Memory B cell (primary cell): ENCODE data around the gene VEGFA.

Experiments
- ATAC-seq: fragments of 150-1000 bp; cut with Tn5 transposase; 2 replicates; pipeline ENCODE4 v1.10.0; 2021; ENCODE audit warnings: low read depth, mild to moderate bottlenecking, moderate library complexity
- DNase-seq, 2 donors: peaks; one replicate each; pipeline ENCODE4 v3.0.0; 2022; ENCODE audit warnings: low spot score in 2 of 2
- H3K27ac Mint-ChIP-seq: one replicate; pipeline ENCODE4 v1.8.0; 2022; ENCODE audit warnings: mild to moderate bottlenecking, moderate library complexity, mixed read lengths
- H3K27me3 Mint-ChIP-seq: one replicate; pipeline ENCODE4 v1.8.0; 2022; ENCODE audit warnings: mixed read lengths
- H3K36me3 Mint-ChIP-seq: one replicate; pipeline ENCODE4 v1.8.0; 2022; ENCODE audit warnings: mild to moderate bottlenecking, mixed read lengths
- H3K4me1 Mint-ChIP-seq: one replicate; pipeline ENCODE4 v1.8.0; 2022; ENCODE audit warnings: mixed read lengths
- H3K4me3 Mint-ChIP-seq: one replicate; pipeline ENCODE4 v1.8.0; 2022; ENCODE audit warnings: mild to moderate bottlenecking, moderate library complexity, mixed read lengths
- H3K9me3 Mint-ChIP-seq: one replicate; pipeline ENCODE4 v1.8.0; 2022; ENCODE audit warnings: mixed read lengths

VEGFA gene

DNA sequence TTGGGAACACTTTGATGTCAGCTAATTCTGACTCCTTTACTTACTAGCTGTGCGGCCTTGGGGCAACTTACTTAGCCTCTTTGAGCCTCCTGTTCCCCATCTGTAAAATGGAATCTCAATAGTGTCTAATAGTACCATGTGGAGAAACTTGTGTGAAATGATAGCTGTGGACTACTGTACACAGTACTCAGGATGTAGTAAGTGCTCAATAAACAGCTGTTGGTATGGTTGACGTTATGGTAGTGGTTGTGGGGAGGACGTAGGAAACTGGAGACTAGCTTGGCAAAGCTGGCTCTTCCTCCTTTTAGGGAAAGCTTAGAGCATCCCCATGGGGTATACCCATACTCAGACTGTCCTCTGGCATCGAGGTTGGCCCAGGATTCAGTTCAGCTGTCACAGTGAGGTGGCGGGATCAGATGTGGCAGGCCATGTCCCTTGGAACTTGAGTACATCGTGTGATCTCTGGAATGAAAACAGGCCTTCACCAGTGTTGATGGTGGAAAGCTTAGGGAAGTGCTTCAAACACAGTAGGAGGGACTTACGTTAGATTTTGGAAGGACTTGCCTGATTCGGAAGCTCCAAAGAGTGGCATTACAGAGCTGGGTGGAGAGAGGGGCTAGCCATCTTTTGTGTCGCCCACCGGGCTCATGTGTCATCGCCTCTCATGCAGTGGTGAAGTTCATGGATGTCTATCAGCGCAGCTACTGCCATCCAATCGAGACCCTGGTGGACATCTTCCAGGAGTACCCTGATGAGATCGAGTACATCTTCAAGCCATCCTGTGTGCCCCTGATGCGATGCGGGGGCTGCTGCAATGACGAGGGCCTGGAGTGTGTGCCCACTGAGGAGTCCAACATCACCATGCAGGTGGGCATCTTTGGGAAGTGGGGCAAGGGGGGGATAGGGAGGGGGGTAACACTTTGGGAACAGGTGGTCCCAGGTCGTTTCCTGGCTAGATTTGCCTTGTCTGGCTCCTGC, 7.1 kb downstream of the VEGFA start:
- Mint-ChIP-seq H3K27ac (no peak overlapping the region), H3K4me1 (peaks cover 27% of the 10 kb centered on the region), H3K4me3 (no peak overlapping the region), H3K36me3 (no peaks in the 10 kb centered on the region), H3K27me3 (peaks cover 6% of the 10 kb centered on the region), H3K9me3 (no peaks in the 10 kb centered on the region)
- DNase-seq, result no peak
- no peak for ATAC-seq

DNA sequence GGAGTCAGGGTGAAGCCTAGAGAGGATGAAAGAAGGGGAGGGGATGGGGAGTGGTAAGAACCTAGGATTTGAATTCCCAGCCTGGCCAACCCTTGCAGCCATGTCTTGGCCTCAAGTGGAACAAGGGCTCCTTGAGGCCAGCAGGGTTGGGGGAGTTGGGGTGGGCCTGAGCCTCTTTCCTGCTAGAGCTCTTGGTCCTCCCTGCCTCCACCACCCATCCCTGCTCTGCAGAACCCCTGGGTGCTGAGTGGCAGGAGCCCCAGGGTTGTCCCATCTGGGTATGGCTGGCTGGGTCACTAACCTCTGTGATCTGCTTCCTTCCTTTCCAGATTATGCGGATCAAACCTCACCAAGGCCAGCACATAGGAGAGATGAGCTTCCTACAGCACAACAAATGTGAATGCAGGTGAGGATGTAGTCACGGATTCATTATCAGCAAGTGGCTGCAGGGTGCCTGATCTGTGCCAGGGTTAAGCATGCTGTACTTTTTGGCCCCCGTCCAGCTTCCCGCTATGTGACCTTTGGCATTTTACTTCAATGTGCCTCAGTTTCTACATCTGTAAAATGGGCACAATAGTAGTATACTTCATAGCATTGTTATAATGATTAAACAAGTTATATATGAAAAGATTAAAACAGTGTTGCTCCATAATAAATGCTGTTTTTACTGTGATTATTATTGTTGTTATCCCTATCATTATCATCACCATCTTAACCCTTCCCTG, 8.3 kb downstream of the VEGFA start:
- no peak overlapping the region for H3K27ac Mint-ChIP-seq
- H3K27me3 Mint-ChIP-seq, result peaks cover 3% of the 10 kb centered on the region
- no peaks in the 10 kb centered on the region for H3K36me3 Mint-ChIP-seq
- no peak for ATAC-seq
- no peaks in the 10 kb centered on the region for H3K9me3 Mint-ChIP-seq
- no peak for DNase-seq
- H3K4me1 Mint-ChIP-seq, result peaks cover 24% of the 10 kb centered on the region
- H3K4me3 Mint-ChIP-seq, result no peak overlapping the region

DNA sequence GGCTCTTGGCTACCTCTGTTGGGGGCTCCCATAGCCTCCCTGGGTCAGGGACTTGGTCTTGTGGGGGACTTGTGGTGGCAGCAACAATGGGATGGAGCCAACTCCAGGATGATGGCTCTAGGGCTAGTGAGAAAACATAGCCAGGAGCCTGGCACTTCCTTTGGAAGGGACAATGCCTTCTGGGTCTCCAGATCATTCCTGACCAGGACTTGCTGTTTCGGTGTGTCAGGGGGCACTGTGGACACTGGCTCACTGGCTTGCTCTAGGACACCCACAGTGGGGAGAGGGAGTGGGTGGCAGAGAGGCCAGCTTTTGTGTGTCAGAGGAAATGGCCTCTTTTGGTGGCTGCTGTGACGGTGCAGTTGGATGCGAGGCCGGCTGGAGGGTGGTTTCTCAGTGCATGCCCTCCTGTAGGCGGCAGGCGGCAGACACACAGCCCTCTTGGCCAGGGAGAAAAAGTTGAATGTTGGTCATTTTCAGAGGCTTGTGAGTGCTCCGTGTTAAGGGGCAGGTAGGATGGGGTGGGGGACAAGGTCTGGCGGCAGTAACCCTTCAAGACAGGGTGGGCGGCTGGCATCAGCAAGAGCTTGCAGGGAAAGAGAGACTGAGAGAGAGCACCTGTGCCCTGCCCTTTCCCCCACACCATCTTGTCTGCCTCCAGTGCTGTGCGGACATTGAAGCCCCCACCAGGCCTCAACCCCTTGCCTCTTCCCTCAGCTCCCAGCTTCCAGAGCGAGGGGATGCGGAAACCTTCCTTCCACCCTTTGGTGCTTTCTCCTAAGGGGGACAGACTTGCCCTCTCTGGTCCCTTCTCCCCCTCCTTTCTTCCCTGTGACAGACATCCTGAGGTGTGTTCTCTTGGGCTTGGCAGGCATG, 9.2 kb downstream of the VEGFA start:
- H3K4me1 Mint-ChIP-seq, result peaks cover 22% of the 10 kb centered on the region
- no peak overlapping the region for H3K27ac Mint-ChIP-seq
- no peaks in the 10 kb centered on the region for H3K36me3 Mint-ChIP-seq
- no peaks in the 10 kb centered on the region for H3K9me3 Mint-ChIP-seq
- H3K4me3 Mint-ChIP-seq, result no peak overlapping the region
- ATAC-seq (no peak), DNase-seq (no peak)
- H3K27me3 Mint-ChIP-seq, result no peaks in the 10 kb centered on the region

DNA sequence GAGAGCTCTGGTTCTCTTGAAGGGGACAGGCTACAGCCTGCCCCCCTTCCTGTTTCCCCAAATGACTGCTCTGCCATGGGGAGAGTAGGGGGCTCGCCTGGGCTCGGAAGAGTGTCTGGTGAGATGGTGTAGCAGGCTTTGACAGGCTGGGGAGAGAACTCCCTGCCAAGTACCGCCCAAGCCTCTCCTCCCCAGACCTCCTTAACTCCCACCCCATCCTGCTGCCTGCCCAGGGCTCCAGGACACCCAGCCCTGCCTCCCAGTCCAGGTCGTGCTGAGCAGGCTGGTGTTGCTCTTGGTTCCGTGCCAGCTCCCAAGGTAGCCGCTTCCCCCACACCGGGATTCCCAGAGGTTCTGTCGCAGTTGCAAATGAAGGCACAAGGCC, 9.8 kb downstream of the VEGFA start:
- no peaks in the 10 kb centered on the region for H3K9me3 Mint-ChIP-seq
- ATAC-seq, result no peak

GRCh38 chr6:43780293-43780692, 10.3 kb downstream of the VEGFA start:
- DNase-seq (no peak), ATAC-seq (no peak)
- Mint-ChIP-seq H3K4me1 (peaks cover 13% of the 10 kb centered on the region), H3K4me3 (no peak overlapping the region), H3K9me3 (no peaks in the 10 kb centered on the region), H3K36me3 (no peaks in the 10 kb centered on the region), H3K27me3 (no peaks in the 10 kb centered on the region), H3K27ac (no peak overlapping the region)

More for the DNA sequence above, 9.8 kb downstream of the VEGFA start:
- Mint-ChIP-seq H3K4me3 (no peak overlapping the region), H3K27me3 (no peaks in the 10 kb centered on the region), H3K4me1 (peaks cover 18% of the 10 kb centered on the region), H3K27ac (no peak overlapping the region), H3K36me3 (no peaks in the 10 kb centered on the region)
- no peak for DNase-seq

GRCh38 chr6:43780941-43781928, 11.2 kb downstream of the VEGFA start:
- Mint-ChIP-seq H3K4me1 (peaks cover 4% of the 10 kb centered on the region), H3K36me3 (no peaks in the 10 kb centered on the region), H3K27ac (no peak overlapping the region), H3K9me3 (no peaks in the 10 kb centered on the region), H3K4me3 (no peak overlapping the region), H3K27me3 (no peaks in the 10 kb centered on the region)
- DNase-seq (no peak), ATAC-seq (no peak)

DNA sequence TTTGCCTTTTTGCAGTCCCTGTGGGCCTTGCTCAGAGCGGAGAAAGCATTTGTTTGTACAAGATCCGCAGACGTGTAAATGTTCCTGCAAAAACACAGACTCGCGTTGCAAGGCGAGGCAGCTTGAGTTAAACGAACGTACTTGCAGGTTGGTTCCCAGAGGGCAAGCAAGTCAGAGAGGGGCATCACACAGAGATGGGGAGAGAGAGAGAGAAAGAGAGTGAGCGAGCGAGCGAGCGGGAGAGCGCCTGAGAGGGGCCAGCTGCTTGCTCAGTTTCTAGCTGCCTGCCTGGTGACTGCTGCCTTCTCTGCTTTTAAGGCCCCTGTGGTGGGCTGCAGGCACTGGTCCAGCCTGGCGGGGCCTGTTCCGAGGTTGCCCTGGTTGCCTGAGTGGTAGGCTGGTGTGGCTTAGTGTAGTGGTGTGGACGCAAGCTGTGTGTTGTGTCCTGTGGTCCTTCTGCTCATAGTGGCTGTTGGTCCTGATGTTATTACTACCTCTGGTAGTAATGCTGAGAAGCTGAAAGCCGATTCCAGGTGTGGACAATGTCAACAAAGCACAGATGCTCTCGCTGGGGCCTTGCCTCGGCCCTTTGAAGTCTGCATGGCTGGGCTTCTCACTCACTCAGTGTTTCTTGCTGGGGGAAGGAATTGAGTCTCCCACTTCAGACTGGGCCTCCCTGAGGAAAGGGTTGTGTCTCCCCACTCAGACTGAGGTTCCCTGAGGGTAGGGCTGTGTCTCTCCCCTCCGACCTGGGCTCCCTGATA, 12.1 kb downstream of the VEGFA start:
- Mint-ChIP-seq H3K4me1 (peaks cover 2% of the 10 kb centered on the region), H3K27me3 (no peaks in the 10 kb centered on the region), H3K4me3 (no peak overlapping the region), H3K36me3 (no peaks in the 10 kb centered on the region), H3K9me3 (no peaks in the 10 kb centered on the region), H3K27ac (no peak overlapping the region)
- no peak for ATAC-seq
- no peak for DNase-seq

GRCh38 chr6:43782764-43783513, 12.9 kb downstream of the VEGFA start:
- Mint-ChIP-seq H3K9me3 (no peaks in the 10 kb centered on the region), H3K36me3 (no peaks in the 10 kb centered on the region), H3K4me1 (peaks cover 2% of the 10 kb centered on the region), H3K4me3 (no peak overlapping the region), H3K27ac (no peak overlapping the region), H3K27me3 (no peaks in the 10 kb centered on the region)
- ATAC-seq, result no peak
- no peak for DNase-seq

- Mint-ChIP-seq H3K36me3 (no peaks in the 10 kb centered on the region), H3K9me3 (no peaks in the 10 kb centered on the region), H3K4me1 (peaks cover 2% of the 10 kb centered on the region), H3K27me3 (no peaks in the 10 kb centered on the region), H3K4me3 (no peak overlapping the region), H3K27ac (no peak overlapping the region)
- ATAC-seq, result no peak
- no peak for DNase-seq
Measured at GRCh38 chr6:43784049-43784855, 14.2 kb downstream of the VEGFA start.

DNA sequence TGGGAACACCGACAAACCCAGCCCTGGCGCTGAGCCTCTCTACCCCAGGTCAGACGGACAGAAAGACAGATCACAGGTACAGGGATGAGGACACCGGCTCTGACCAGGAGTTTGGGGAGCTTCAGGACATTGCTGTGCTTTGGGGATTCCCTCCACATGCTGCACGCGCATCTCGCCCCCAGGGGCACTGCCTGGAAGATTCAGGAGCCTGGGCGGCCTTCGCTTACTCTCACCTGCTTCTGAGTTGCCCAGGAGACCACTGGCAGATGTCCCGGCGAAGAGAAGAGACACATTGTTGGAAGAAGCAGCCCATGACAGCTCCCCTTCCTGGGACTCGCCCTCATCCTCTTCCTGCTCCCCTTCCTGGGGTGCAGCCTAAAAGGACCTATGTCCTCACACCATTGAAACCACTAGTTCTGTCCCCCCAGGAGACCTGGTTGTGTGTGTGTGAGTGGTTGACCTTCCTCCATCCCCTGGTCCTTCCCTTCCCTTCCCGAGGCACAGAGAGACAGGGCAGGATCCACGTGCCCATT, 15.3 kb downstream of the VEGFA start:
- H3K36me3 Mint-ChIP-seq, result no peaks in the 10 kb centered on the region
- no peak for ATAC-seq
- H3K9me3 Mint-ChIP-seq, result no peaks in the 10 kb centered on the region

GRCh38 chr6:43785904-43786303, 15.9 kb downstream of the VEGFA start:
- DNase-seq (no peak), ATAC-seq (no peak)
- no peak overlapping the region for H3K4me3 Mint-ChIP-seq
- H3K36me3 Mint-ChIP-seq, result no peaks in the 10 kb centered on the region
- no peaks in the 10 kb centered on the region for H3K9me3 Mint-ChIP-seq
- H3K27ac Mint-ChIP-seq, result no peak overlapping the region
- H3K4me1 Mint-ChIP-seq, result peaks cover 2% of the 10 kb centered on the region
- peaks cover 2% of the 10 kb centered on the region for H3K27me3 Mint-ChIP-seq

More for the DNA sequence above, 15.3 kb downstream of the VEGFA start:
- no peak for DNase-seq
- H3K4me3 Mint-ChIP-seq, result no peak overlapping the region
- peaks cover 2% of the 10 kb centered on the region for H3K27me3 Mint-ChIP-seq
- no peak overlapping the region for H3K27ac Mint-ChIP-seq
- H3K4me1 Mint-ChIP-seq, result peaks cover 2% of the 10 kb centered on the region
